Muscle of leg (tissue), 11 donors: ENCODE data around the gene PTPRT. TPM values are rescaled to one million over a fixed set of nuclear protein-coding genes. Genes with fewer than 3 reads are reported as not detected.

ENCODE experiments used
- DNase-seq: peaks from one replicate; pipeline ENCODE4 v3.0.0; 2013
- H3K27ac ChIP-seq: one replicate; pipeline ENCODE4 v1.5.1; 2013; ENCODE audit warnings: mild to moderate bottlenecking, low read length, control low read depth
- H3K27me3 ChIP-seq: one replicate; pipeline ENCODE4 v1.6.1; 2013; ENCODE audit warnings: low read length; ENCODE audit not compliant: control insufficient read depth, insufficient read depth
- H3K36me3 ChIP-seq: one replicate; pipeline ENCODE4 v1.6.1; 2013; ENCODE audit warnings: low read length; ENCODE audit not compliant: control insufficient read depth, insufficient read depth
- H3K4me1 ChIP-seq: one replicate; pipeline ENCODE4 v1.6.1; 2013; ENCODE audit warnings: low read length; ENCODE audit not compliant: control insufficient read depth, insufficient read depth
- H3K4me3 ChIP-seq: one replicate; pipeline ENCODE4 v1.5.1; 2013; ENCODE audit warnings: low read length, control low read depth
- H3K9me3 ChIP-seq: replicated peaks from 2 replicates; pipeline ENCODE4 v1.6.1; 2013; ENCODE audit warnings: low read depth, low read length; ENCODE audit not compliant: control insufficient read depth
- WGBS: methylation state at CpG from one replicate; pipeline ENCODE4 v1.1.5; 2013; ENCODE audit warnings: missing lambda C conversion rate; ENCODE audit not compliant: insufficient coverage; 5-methylcytosine and 5-hydroxymethylcytosine counted together
- polyA plus RNA-seq, 8 donors: library from polyadenylated mRNA; unstranded; fragments of 120-200 nt; gene quantifications; one replicate each; pipeline versions ENCODE4 v1.2.1 to v1.2.3, GENCODE V29; 2013; ENCODE audit warnings: inconsistent platforms in 1 of 8, low replicate concordance in 1 of 8; ENCODE audit not compliant: insufficient read length in 8 of 8, insufficient read depth in 1 of 8
- total RNA-seq: library from RNA; stranded (reverse); fragments of 120-200 nt; gene quantifications from one replicate; pipeline ENCODE4 v1.2.4, GENCODE V29; 2013

Gene PTPRT
- total and polyA plus RNA-seq, 9 donors, result 0.10 to 0.94 (median 0.51) TPM

GRCh38 chr20:42690842-42691437 is 498.8 kb downstream of the PTPRT start:
- Histone ChIP-seq H3K9me3 (no peaks in the 10 kb centered on the region), H3K27me3 (no peaks in the 10 kb centered on the region), H3K27ac (no peak overlapping the region), H3K4me1 (no peaks in the 10 kb centered on the region), H3K36me3 (no peaks in the 10 kb centered on the region), H3K4me3 (no peak overlapping the region)
- no peak for DNase-seq
- WGBS, result 75% methylated on average over 7 of the region's 7 CpGs

DNA sequence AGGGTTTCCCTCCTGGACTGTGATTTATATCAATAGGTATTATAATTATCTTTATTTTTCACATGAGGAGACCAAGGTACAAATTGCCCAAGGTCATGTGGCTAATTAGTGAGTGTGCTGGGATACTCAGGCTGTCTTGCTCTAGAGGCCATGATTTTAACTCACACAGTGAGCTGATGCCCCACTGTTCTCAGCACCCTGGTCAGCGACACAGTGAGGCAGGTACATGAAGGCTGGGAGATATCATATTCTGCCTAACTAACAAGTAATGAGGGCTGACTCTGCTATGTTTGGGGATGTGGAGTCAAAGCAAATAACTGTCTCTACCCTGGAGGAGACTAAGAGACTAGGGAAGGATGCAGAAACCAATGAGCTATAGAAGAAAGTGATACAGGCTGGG is 501.1 kb downstream of the PTPRT start:
- DNase-seq, result peak; percentile 24
- no peak overlapping the region for H3K27ac ChIP-seq

GRCh38 chr20:42686057-42686456 is 503.6 kb downstream of the PTPRT start:
- Histone ChIP-seq H3K4me3 (no peak overlapping the region), H3K27me3 (no peaks in the 10 kb centered on the region), H3K4me1 (no peaks in the 10 kb centered on the region), H3K9me3 (no peaks in the 10 kb centered on the region), H3K36me3 (no peaks in the 10 kb centered on the region), H3K27ac (no peak overlapping the region)
- no CpG with 5 or more reads among the region's 2 CpGs for WGBS
- DNase-seq, result no peak

More for the DNA sequence above, 501.1 kb downstream of the PTPRT start:
- no CpG with 5 or more reads among the region's 1 CpG for WGBS
- no peaks in the 10 kb centered on the region for H3K9me3 ChIP-seq
- no peaks in the 10 kb centered on the region for H3K27me3 ChIP-seq
- H3K36me3 ChIP-seq, result no peaks in the 10 kb centered on the region
- H3K4me1 ChIP-seq, result no peaks in the 10 kb centered on the region
- H3K4me3 ChIP-seq, result no peak overlapping the region

DNA sequence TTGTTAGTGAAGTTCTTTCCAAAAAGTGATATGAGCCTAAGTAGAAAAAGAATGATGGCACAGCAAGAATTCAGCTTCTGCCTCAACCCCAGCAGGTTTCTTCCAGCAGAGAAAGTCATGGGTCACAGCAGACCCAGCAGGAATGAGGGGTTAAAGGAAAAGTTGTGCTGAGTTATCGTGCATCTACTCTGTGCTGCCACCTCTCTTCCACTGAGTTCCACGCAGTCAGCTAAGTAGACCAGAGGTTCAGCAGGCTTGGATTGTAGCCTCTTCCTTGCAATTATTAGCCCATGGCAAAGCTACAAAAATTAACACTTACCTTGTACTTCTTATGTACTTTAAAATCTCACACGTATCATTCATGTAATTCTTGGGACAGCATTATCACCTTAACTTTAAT is 510.8 kb downstream of the PTPRT start:
- Histone ChIP-seq H3K27me3 (no peaks in the 10 kb centered on the region), H3K36me3 (no peaks in the 10 kb centered on the region), H3K27ac (no peak overlapping the region), H3K9me3 (no peaks in the 10 kb centered on the region), H3K4me3 (no peak overlapping the region), H3K4me1 (no peaks in the 10 kb centered on the region)
- 33% methylated on average over 1 of the region's 3 CpGs for WGBS
- DNase-seq, result peak; percentile 1

- no peak overlapping the region for H3K27ac ChIP-seq
- no CpG with 5 or more reads among the region's 2 CpGs for WGBS
- DNase-seq, result no peak
These were observed 533.6 kb downstream of the PTPRT start for GRCh38 chr20:42656130-42656529.

GRCh38 chr20:42652266-42652665 is 537.4 kb downstream of the PTPRT start:
- DNase-seq, result peak; percentile 1
- no peaks in the 10 kb centered on the region for H3K9me3 ChIP-seq
- no peaks in the 10 kb centered on the region for H3K4me1 ChIP-seq
- H3K27ac ChIP-seq, result no peak overlapping the region
- no peaks in the 10 kb centered on the region for H3K27me3 ChIP-seq
- H3K4me3 ChIP-seq, result no peak overlapping the region
- WGBS, result no CpG with 5 or more reads among the region's 2 CpGs
- H3K36me3 ChIP-seq, result no peaks in the 10 kb centered on the region

More at GRCh38 chr20:42656130-42656529, 533.6 kb downstream of the PTPRT start:
- Histone ChIP-seq H3K27me3 (no peaks in the 10 kb centered on the region), H3K36me3 (no peaks in the 10 kb centered on the region), H3K9me3 (no peaks in the 10 kb centered on the region), H3K4me1 (no peaks in the 10 kb centered on the region), H3K4me3 (no peak overlapping the region)

DNA sequence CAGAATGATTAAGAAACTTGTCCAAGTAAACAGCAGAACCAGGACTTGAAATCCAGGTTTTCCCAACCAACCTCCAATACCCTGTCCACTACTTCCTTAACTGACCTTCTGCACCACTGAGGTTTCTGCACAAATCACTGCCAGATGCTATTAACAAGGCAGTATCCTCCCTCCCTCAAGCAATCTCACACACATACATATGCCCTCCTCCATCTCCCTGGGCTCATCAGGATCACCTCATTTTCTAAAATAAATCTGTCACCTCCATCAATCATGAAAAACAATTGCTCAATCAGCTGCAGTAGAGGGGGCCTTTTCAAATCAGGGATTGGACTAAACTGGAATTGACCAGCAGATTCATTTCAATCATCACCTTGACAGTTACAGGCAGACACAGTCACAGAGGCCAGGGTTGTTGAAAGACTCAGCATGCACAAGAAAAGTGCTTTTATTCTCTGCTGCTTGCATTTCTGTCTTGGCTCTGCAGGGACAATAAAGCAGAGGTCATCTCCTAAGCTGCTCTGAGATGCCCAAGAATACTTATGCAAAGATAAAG is 539.4 kb downstream of the PTPRT start:
- no peak for DNase-seq
- H3K4me1 ChIP-seq, result no peaks in the 10 kb centered on the region
- H3K9me3 ChIP-seq, result no peaks in the 10 kb centered on the region
- no peak overlapping the region for H3K4me3 ChIP-seq
- H3K27me3 ChIP-seq, result no peaks in the 10 kb centered on the region
- no peaks in the 10 kb centered on the region for H3K36me3 ChIP-seq
- no peak overlapping the region for H3K27ac ChIP-seq

DNA sequence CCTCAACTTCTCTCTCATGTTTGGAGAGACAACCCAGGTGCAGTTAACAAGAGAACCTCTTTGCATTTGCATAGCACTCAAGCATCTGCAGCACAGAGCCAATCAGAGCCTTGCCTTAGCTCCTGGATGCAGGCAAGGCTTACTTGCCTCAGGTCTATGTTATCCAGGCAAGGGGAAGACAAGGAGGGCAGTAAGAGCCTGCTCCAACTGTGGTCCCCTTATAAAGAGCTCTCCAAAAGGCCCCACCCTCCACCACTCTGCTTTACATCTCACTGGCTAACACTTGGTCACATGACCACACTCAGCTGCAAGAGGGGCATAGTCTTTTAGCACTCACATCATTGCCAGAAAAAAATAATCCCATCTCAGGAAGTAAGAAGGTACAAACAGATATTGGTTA is 540.0 kb downstream of the PTPRT start:
- H3K27ac ChIP-seq, result no peak overlapping the region
- H3K9me3 ChIP-seq, result no peaks in the 10 kb centered on the region
- no peaks in the 10 kb centered on the region for H3K27me3 ChIP-seq
- no peaks in the 10 kb centered on the region for H3K36me3 ChIP-seq
- H3K4me3 ChIP-seq, result no peak overlapping the region
- no peaks in the 10 kb centered on the region for H3K4me1 ChIP-seq
- no peak for DNase-seq

GRCh38 chr20:42646250-42646649 is 543.5 kb downstream of the PTPRT start:
- DNase-seq, result no peak
- Histone ChIP-seq H3K4me1 (peaks cover 5% of the 10 kb centered on the region), H3K27me3 (no peaks in the 10 kb centered on the region), H3K27ac (no peak overlapping the region), H3K9me3 (no peaks in the 10 kb centered on the region), H3K4me3 (no peak overlapping the region), H3K36me3 (no peaks in the 10 kb centered on the region)
- WGBS, result no CpG with 5 or more reads among the region's 3 CpGs

- Histone ChIP-seq H3K9me3 (no peaks in the 10 kb centered on the region), H3K27ac (no peak overlapping the region), H3K4me3 (no peak overlapping the region), H3K4me1 (peaks cover 5% of the 10 kb centered on the region), H3K27me3 (no peaks in the 10 kb centered on the region), H3K36me3 (no peaks in the 10 kb centered on the region)
- WGBS, result no CpG with 5 or more reads among the region's 1 CpG
- DNase-seq, result peak; percentile 26
These were observed 547.8 kb downstream of the PTPRT start for GRCh38 chr20:42641886-42642285.

- 79% methylated on average over 4 of the region's 5 CpGs for WGBS
- no peak for DNase-seq
- Histone ChIP-seq H3K9me3 (no peaks in the 10 kb centered on the region), H3K27ac (no peak overlapping the region), H3K36me3 (no peaks in the 10 kb centered on the region), H3K27me3 (no peaks in the 10 kb centered on the region), H3K4me1 (peaks cover 5% of the 10 kb centered on the region), H3K4me3 (no peak overlapping the region)
These were observed 550.6 kb downstream of the PTPRT start for GRCh38 chr20:42639140-42639539.
